Colonic mucosa (tissue), 4 donors: ENCODE results near the gene PDZD4. TPM values are rescaled to one million over a fixed set of nuclear protein-coding genes. Genes with fewer than 3 reads are reported as not detected.
A peak's percentile ranks its signal among the peaks of the same experiment; 100 is the strongest.

Experiments used
- DNase-seq: peaks from one replicate; pipeline ENCODE4 v3.0.0-alpha.2; 2020
- H3K27ac ChIP-seq: fragments of 200-600 bp; one replicate; pipeline ENCODE4 v1.8.0; 2021
- H3K27me3 ChIP-seq: fragments of 200-600 bp; one replicate; pipeline ENCODE4 v1.8.0; 2021
- H3K36me3 ChIP-seq: fragments of 200-600 bp; one replicate; pipeline ENCODE4 v1.8.0; 2021
- H3K4me1 ChIP-seq: fragments of 200-600 bp; one replicate; pipeline ENCODE4 v1.8.0; 2021; ENCODE audit warnings: mild to moderate bottlenecking
- H3K4me3 ChIP-seq: fragments of 200-600 bp; one replicate; pipeline ENCODE4 v1.8.0; 2021
- H3K9ac ChIP-seq, 2 donors: one replicate each; pipeline ENCODE4 v1.7.0; 2013; ENCODE audit warnings: control low read depth in 2 of 2, low read depth in 2 of 2, low read length in 2 of 2
- H3K9me3 ChIP-seq: fragments of 200-600 bp; one replicate; pipeline ENCODE4 v1.8.0; 2021
- intact Hi-C: fragments of 100-400 bp; cut with DNase I; formaldehyde crosslinking; loops from one replicate; pipeline ENCODE4 v1.14.1; 2022
- total RNA-seq, 2 donors: library from RNA; stranded (reverse); fragmentation: NEBNext Ultra II Directional in 1 of 2; extraction: Animal tissue kit (Norgen Biotek cat#: 25700) in 1 of 2; gene quantifications; one replicate each; pipeline ENCODE4 v1.2.1, GENCODE V29; 2021
- TF ChIP-seq, protein P1 (sequence below): fragments of 200-600 bp; IDR thresholded peaks from one replicate; pipeline ENCODE4 v1.8.0; 2022; ENCODE audit warnings: antibody characterized with exemption, mild to moderate bottlenecking
- donor health status: healthy.
- donor health status: DM: no; HTN: no; CAD: no.
- donor health status: DM: no; HTN: no; CAD: no.

The PDZD4 gene
- total RNA-seq, 2 donors from 2014 or later = 1.5 to 3.2 TPM

- Histone ChIP-seq H3K9ac (peak overlapping the region in 1 of 2 donors; percentile 12), H3K9me3 (no peaks in the 10 kb centered on the region), H3K27ac (no peak overlapping the region), H3K27me3 (peaks cover 6% of the 10 kb centered on the region), H3K4me3 (no peak overlapping the region), H3K36me3 (no peaks in the 10 kb centered on the region), H3K4me1 (no peaks in the 10 kb centered on the region)
- DNase-seq = no peak
- intact Hi-C loops = no loop called here
- TF ChIP-seq, protein P1, sequence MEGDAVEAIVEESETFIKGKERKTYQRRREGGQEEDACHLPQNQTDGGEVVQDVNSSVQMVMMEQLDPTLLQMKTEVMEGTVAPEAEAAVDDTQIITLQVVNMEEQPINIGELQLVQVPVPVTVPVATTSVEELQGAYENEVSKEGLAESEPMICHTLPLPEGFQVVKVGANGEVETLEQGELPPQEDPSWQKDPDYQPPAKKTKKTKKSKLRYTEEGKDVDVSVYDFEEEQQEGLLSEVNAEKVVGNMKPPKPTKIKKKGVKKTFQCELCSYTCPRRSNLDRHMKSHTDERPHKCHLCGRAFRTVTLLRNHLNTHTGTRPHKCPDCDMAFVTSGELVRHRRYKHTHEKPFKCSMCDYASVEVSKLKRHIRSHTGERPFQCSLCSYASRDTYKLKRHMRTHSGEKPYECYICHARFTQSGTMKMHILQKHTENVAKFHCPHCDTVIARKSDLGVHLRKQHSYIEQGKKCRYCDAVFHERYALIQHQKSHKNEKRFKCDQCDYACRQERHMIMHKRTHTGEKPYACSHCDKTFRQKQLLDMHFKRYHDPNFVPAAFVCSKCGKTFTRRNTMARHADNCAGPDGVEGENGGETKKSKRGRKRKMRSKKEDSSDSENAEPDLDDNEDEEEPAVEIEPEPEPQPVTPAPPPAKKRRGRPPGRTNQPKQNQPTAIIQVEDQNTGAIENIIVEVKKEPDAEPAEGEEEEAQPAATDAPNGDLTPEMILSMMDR = no peak
Observed at GRCh38 chrX:153781428-153782047, 48.8 kb downstream of the PDZD4 start.

DNA sequence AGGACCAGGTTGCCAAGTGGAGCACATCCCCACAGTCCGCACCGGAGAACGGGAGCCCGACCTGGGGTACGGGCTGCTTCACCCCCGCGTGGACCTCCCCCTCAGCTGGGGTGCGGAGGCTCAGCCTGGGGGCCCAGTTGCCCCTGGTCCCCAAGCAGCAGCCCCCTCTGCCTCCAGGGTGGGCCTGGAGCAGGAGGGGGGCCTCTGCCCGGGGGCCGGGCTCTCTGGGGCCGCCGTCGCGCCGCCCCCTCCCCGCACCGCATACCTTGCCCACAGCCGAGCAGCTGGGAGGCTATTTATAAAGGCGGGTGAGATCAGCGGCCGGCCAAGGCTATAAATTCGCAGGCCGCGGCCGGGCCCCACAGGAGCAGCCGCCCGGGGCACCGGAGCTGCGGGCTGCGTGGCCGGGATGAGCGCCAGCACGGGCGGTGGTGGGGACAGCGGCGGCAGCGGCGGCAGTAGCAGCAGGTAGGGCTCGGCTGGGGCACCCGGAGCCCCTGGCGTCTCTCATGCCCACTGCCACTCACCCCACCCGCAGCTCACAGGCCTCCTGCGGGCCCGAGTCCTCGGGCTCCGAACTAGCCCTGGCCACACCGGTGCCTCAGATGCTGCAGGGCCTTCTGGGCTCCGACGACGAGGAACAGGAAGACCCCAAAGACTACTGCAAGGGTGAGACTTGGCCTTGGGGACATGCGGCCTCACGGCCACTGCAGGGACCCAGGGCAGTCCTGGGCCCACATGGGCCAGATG, 49.5 kb downstream of the PDZD4 start, which contains the start of gene SRPK3:
SRPK3 (plus strand) TSS at position 364 of the 750 bp plus-strand sequence; CDS start at position 410, 46 bp downstream.
- H3K27ac ChIP-seq = no peak within 1 kb of the TSS
- H3K4me1 ChIP-seq = no peaks in the 10 kb centered on the region
- H3K9ac ChIP-seq = peak within 1 kb of the TSS in 1 of 2 donors; percentile 12
- TF ChIP-seq, protein P1 = no peak
- intact Hi-C loops = no loop called here
- H3K27me3 ChIP-seq = peaks cover 6% of the 10 kb centered on the region
- no peaks in the 10 kb centered on the region for H3K36me3 ChIP-seq
- no peaks in the 10 kb centered on the region for H3K9me3 ChIP-seq
- no peak within 1 kb of the TSS for H3K4me3 ChIP-seq
- no peak for DNase-seq

DNA sequence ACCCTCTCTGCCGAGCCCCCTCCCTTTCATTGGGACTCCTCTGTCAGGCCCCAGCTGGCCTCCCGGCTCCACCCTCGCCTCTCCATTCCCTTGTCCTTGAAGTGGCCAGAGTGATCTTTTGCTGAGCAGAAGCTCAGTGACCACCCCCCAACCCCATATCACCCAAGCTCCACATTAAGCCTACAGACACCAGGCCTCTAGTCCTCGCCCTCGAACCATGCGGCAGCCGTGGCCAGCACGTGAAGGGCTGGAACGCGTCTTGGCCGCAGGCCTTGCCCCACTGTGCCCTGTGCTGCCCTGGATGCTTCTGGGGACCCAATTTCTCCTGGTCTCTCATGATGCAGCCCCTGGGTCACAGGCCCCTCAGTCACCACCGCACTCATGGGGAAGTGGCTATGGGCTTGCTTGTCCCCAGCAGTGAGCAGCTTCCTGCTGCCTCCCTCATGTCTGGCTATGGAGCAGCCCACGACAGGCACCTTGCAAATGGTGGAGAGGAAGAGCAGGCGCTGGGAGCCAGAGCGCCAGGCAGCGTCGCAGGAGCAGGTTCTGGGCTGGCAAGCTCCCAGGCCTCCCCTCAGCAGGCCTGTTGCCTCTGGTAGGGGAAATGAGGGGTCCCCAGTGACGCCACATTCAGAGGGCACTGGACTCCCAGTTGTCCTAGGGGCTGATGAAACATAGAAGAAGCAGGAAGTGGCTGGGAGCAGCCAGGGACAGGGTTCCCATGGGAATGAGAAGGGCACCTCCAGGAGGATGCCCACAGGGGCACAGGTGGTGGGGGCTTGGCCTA, 50.3 kb downstream of the PDZD4 start:
- Histone ChIP-seq H3K4me1 (no peaks in the 10 kb centered on the region), H3K9ac (no peak overlapping the region), H3K4me3 (no peak overlapping the region), H3K27ac (no peak overlapping the region), H3K27me3 (peaks cover 6% of the 10 kb centered on the region), H3K9me3 (no peaks in the 10 kb centered on the region), H3K36me3 (no peaks in the 10 kb centered on the region)
- TF ChIP-seq, protein P1 = no peak
- no peak for DNase-seq
- intact Hi-C loops = no loop called here

- no peak overlapping the region for H3K27ac ChIP-seq
Observed at GRCh38 chrX:153778684-153779101, 51.7 kb downstream of the PDZD4 start.

GRCh38 chrX:153778181-153778580, 52.2 kb downstream of the PDZD4 start:
- Histone ChIP-seq H3K9ac (no peak overlapping the region), H3K9me3 (no peaks in the 10 kb centered on the region), H3K27ac (no peak overlapping the region), H3K36me3 (no peaks in the 10 kb centered on the region), H3K27me3 (peaks cover 6% of the 10 kb centered on the region), H3K4me3 (no peak overlapping the region), H3K4me1 (no peaks in the 10 kb centered on the region)
- TF ChIP-seq, protein P1 = no peak
- intact Hi-C loops = no loop called here
- no peak for DNase-seq

More at GRCh38 chrX:153778684-153779101, 51.7 kb downstream of the PDZD4 start:
- Histone ChIP-seq H3K36me3 (no peaks in the 10 kb centered on the region), H3K9ac (no peak overlapping the region), H3K4me3 (no peak overlapping the region), H3K27me3 (peaks cover 6% of the 10 kb centered on the region), H3K4me1 (no peaks in the 10 kb centered on the region), H3K9me3 (no peaks in the 10 kb centered on the region)
- intact Hi-C loops = no loop called here
- no peak for DNase-seq
- TF ChIP-seq, protein P1 = no peak
